ENCODE measurements around the gene PPIL6.

Gene PPIL6

DNA sequence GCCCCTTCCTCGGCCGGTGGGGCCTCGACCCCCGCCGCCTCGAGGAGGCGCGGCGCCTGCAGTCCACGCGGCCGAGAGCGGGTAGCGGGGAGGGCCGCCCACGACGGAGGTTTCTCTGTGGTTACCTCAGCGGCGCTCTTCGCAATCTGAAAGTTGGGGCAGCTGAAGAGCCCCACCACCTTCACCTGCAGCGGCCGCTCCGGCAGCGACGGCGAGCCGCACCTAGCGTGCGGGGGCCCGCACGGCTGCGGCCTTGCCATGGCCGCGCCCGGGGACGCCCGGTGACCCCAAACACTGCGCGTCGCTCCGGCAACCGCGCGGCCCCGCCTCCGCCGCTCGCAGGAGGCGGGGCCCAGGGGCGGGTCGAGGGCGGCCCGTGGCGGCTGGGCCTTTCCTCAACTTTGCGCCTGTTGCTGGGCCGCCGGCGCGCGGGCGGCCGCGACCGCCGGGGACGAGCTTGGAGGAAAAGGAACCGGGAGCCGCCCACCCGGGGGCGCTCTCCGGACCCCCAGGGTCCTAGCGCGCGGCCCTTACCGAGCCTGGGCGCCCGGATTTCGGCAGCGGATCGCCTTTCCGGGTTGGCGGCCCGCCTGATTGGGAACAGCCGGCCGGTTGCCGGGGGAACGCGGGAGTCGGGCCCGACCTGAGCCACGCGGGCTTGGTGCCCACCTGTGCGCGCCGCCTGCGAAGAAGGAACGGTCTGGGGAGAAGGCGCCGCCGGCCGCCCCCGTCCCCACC, at the start of gene PPIL6, which contains the start of gene SMPD2:
Gene PPIL6, minus strand, starts transcription at position 298 of the 738 bp plus-strand sequence. Its CDS starts 38 bp downstream, at position 260.
Gene SMPD2, plus strand, starts transcription at position 394 of the 738 bp plus-strand sequence. CDS start 398 bp downstream, outside the sequence.
- H3K9ac ChIP-seq (ENCODE audit: low read length) = peak within 1 kb of the TSS; percentile 94
- peak; percentile 96 for DNase-seq (ENCODE audit: low read depth)
- no peaks in the 10 kb centered on the region for H3K9me3 ChIP-seq (ENCODE audit: control insufficient read depth, low read length)
- peaks cover 26% of the 10 kb centered on the region for H3K36me3 ChIP-seq (ENCODE audit: control insufficient read depth, insufficient read depth, low read length, severe bottlenecking)
- no peaks in the 10 kb centered on the region for H3K27me3 ChIP-seq (replicated peaks; ENCODE audit: control insufficient read depth, insufficient read depth, low read length)
- peaks cover 19% of the 10 kb centered on the region for H3K4me1 ChIP-seq (ENCODE audit: control insufficient read depth, insufficient read depth, low read length)
- peak within 1 kb of the TSS; percentile 94 for H3K4me3 ChIP-seq (ENCODE audit: low read length)

DNA sequence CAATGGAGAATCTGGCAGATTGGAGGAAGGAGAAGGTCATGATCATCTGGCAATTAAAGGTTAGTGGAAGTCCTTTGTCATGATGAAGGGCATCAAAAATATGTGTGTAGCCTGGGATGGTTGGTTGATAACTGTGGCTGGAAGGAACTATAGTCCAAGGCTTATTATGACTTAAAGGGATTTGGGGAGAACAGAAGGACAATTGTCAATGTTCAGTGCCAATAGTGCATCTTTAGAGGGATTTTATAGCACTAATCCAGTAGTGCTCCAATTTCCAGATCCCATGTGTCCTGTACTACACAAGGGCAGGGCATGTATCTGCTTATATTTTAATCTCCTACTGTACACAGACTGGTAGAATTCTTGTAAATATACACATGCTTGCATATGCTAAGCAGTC, 47.6 kb upstream of the PPIL6 start:
- DNase-seq (ENCODE audit: low read depth) = no peak
- Histone ChIP-seq H3K27me3 (replicated peaks; ENCODE audit: control insufficient read depth, insufficient read depth, low read length) (no peaks in the 10 kb centered on the region), H3K4me1 (ENCODE audit: control insufficient read depth, insufficient read depth, low read length) (peaks cover 12% of the 10 kb centered on the region), H3K9ac (ENCODE audit: low read length) (no peak overlapping the region), H3K4me3 (ENCODE audit: low read length) (no peak overlapping the region), H3K9me3 (ENCODE audit: control insufficient read depth, low read length) (no peaks in the 10 kb centered on the region), H3K36me3 (ENCODE audit: control insufficient read depth, insufficient read depth, low read length, severe bottlenecking) (no peaks in the 10 kb centered on the region)

DNA sequence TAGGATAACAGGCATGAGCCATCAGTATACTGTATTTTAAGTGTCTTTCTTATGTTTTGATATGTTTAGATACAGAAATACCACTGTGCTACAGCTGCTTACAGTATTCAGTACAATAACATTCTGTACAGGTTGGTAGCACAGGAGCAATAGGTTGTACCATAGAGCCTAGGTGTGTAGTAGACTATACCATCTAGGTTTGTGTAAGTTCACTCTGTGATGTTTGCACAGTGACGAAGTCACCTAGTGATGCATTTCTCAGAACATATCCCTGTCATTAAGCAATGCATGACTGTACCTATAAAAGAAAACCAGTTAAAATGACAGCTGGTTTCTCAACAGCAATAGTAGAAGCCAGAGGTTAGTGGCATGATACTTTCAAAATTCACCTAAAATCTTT, 45.6 kb upstream of the PPIL6 start:
- H3K27me3 ChIP-seq (replicated peaks; ENCODE audit: control insufficient read depth, insufficient read depth, low read length) = no peaks in the 10 kb centered on the region
- peaks cover 8% of the 10 kb centered on the region for H3K36me3 ChIP-seq (ENCODE audit: control insufficient read depth, insufficient read depth, low read length, severe bottlenecking)
- H3K9ac ChIP-seq (ENCODE audit: low read length) = no peak overlapping the region
- peaks cover 14% of the 10 kb centered on the region for H3K4me1 ChIP-seq (ENCODE audit: control insufficient read depth, insufficient read depth, low read length)
- no peak for DNase-seq (ENCODE audit: low read depth)
- H3K9me3 ChIP-seq (ENCODE audit: control insufficient read depth, low read length) = no peaks in the 10 kb centered on the region
- H3K4me3 ChIP-seq (ENCODE audit: low read length) = no peak overlapping the region

DNA sequence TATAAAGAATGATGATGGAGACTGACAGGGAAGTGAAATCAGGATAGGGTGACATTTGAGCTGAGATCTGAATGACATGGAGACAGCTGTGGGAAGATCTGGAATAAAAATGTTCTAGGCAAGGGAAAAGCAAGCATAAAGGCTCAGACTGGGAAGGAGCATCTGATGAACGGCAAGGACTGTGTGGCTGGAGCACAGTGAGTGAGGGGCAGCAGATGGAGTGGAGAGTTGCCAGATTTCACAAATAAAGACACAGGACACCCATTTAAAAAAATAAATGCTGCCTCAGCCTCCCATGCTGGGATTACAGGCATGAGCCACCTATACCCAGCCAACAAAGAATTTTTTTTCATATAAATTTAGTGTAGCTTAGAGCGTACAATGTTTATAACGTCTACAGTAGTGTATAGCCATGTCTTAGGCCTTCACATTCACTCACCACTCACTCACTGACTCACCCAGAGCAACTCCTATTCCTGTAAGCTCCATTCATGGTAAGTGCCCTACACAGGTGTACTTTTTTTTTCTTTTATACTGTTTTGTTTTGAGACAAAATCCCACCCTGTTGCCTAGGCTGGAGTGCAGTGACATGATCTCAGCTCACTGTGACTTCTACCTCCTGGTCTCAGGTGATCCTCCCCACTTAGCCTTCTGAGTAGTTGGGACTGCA, 45.0 kb upstream of the PPIL6 start:
- no peaks in the 10 kb centered on the region for H3K9me3 ChIP-seq (ENCODE audit: control insufficient read depth, low read length)
- no peaks in the 10 kb centered on the region for H3K27me3 ChIP-seq (replicated peaks; ENCODE audit: control insufficient read depth, insufficient read depth, low read length)
- no peak overlapping the region for H3K9ac ChIP-seq (ENCODE audit: low read length)
- H3K4me3 ChIP-seq (ENCODE audit: low read length) = no peak overlapping the region
- DNase-seq (ENCODE audit: low read depth) = no peak
- peaks cover 21% of the 10 kb centered on the region for H3K4me1 ChIP-seq (ENCODE audit: control insufficient read depth, insufficient read depth, low read length)
- H3K36me3 ChIP-seq (ENCODE audit: control insufficient read depth, insufficient read depth, low read length, severe bottlenecking) = peaks cover 15% of the 10 kb centered on the region

DNA sequence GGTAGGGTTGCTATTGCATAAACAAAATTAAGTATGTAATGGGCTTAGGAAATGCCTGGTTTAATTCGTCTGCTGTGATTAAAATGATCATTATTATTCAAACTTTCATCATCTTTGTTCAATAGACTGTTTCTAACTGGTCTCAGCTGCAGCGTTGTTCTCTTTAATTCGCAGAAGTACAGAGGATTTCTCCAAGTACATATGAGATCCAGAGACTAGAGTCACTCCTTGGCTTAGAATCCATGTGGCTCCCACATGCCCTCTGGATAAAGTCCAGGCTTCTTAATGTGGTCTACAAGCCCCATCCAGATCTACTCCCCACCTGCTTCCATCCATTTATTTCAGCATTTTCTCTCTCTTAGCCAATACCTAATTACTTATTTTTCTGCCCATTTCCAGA, 43.7 kb upstream of the PPIL6 start:
- Histone ChIP-seq H3K36me3 (ENCODE audit: control insufficient read depth, insufficient read depth, low read length, severe bottlenecking) (peaks cover 17% of the 10 kb centered on the region), H3K9ac (ENCODE audit: low read length) (peak overlapping the region; percentile 82), H3K4me1 (ENCODE audit: control insufficient read depth, insufficient read depth, low read length) (peaks cover 28% of the 10 kb centered on the region), H3K27me3 (replicated peaks; ENCODE audit: control insufficient read depth, insufficient read depth, low read length) (no peaks in the 10 kb centered on the region), H3K4me3 (ENCODE audit: low read length) (peak overlapping the region; percentile 82), H3K9me3 (ENCODE audit: control insufficient read depth, low read length) (no peaks in the 10 kb centered on the region)
- DNase-seq (ENCODE audit: low read depth) = peak; percentile 43

DNA sequence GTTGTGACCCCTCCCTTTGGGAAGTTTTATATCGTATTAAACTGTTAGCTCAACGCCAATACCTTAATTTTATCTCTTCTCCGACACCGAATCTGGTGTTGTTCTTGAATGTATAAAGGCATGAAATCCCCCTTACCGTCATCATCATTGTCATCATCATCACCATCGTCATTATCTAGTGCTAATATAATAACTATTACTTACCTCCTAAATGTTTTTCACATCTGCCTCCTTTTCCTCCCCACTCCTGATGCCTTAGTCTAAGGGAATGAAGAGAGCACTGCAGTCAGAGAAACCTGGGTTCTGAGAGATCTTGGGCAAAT, 43.3 kb upstream of the PPIL6 start:
- Histone ChIP-seq H3K4me3 (ENCODE audit: low read length) (peak overlapping the region; percentile 82), H3K27me3 (replicated peaks; ENCODE audit: control insufficient read depth, insufficient read depth, low read length) (no peaks in the 10 kb centered on the region), H3K4me1 (ENCODE audit: control insufficient read depth, insufficient read depth, low read length) (peaks cover 32% of the 10 kb centered on the region), H3K9me3 (ENCODE audit: control insufficient read depth, low read length) (no peaks in the 10 kb centered on the region), H3K9ac (ENCODE audit: low read length) (peak overlapping the region; percentile 82), H3K36me3 (ENCODE audit: control insufficient read depth, insufficient read depth, low read length, severe bottlenecking) (peaks cover 17% of the 10 kb centered on the region)
- DNase-seq (ENCODE audit: low read depth) = no peak

DNA sequence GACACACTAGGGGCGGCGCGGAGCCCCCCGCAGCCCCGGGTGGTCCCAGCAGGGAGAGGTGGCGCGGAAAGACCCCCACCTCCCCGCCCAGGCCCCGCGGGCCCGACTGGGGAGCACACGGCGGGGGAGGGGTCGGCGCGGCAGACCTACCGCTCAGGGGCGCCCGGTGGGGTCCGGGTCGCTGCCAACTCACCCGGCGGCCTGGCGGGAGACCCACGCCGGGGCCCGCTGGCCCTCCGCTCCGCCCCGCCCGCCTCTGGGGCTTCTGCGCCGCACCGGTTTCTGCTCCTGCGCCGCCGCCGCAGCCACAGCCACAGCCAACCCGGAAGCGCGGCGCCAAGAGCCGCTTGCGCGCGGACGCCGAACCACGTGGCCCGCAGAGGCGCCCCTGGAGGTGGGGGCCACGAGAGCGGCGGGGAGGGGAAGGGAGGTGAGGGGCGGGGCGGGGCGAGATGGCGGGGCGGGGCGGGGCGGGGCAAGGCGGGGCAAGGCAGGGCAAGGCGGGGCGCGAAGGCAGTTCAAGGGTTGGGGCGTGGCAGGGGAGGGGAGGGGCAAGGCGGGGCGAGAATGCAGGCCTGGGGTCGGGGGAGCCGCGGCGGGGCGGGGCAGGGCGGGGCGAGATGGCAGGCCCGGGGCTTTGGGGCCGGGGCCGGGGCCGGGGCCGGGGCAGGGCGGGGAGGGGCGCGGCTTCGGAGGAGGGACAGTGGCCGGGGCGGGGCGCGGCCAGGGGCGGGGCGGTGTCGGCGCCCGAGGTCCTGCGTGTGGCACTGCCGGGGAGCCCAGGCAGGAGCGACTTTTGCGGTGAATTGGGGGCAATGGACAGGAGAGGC, 42.7 kb upstream of the PPIL6 start, which contains the start of gene ZBTB24:
Gene ZBTB24, minus strand, starts transcription at position 315 of the 830 bp plus-strand sequence. CDS start 1,193 bp downstream, outside the sequence.
- peak within 1 kb of the TSS; percentile 85 for H3K4me3 ChIP-seq (ENCODE audit: low read length)
- H3K27me3 ChIP-seq (replicated peaks; ENCODE audit: control insufficient read depth, insufficient read depth, low read length) = no peaks in the 10 kb centered on the region
- H3K4me1 ChIP-seq (ENCODE audit: control insufficient read depth, insufficient read depth, low read length) = peaks cover 38% of the 10 kb centered on the region
- no peaks in the 10 kb centered on the region for H3K9me3 ChIP-seq (ENCODE audit: control insufficient read depth, low read length)
- H3K9ac ChIP-seq (ENCODE audit: low read length) = peak within 1 kb of the TSS; percentile 86
- peaks cover 17% of the 10 kb centered on the region for H3K36me3 ChIP-seq (ENCODE audit: control insufficient read depth, insufficient read depth, low read length, severe bottlenecking)
- DNase-seq (ENCODE audit: low read depth) = peak; percentile 96

DNA sequence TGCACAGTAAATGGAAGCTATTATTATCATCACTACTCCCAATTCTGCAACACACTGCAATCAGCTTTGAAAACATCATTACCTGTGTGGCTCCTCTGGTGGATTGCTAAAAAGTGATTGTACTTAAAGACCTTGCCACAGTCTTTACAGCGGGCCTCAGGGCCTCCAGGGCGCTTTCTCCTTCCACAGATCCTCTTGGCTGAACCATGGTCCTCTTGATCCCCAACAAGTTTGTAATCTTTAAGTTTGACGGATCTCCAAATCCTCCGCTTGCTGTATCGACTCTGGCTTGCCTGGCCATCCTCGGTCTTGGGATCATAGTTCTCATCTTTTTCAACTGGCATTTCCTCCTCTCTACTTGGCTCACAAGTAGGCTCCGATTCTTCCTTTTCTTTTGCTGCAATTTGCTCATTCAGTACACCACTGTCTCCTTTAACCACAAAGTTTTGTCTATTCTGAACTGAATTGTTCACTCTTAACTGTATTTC, 40.6 kb upstream of the PPIL6 start:
- Histone ChIP-seq H3K9me3 (ENCODE audit: control insufficient read depth, low read length) (no peaks in the 10 kb centered on the region), H3K36me3 (ENCODE audit: control insufficient read depth, insufficient read depth, low read length, severe bottlenecking) (peaks cover 29% of the 10 kb centered on the region), H3K9ac (ENCODE audit: low read length) (no peak overlapping the region), H3K4me1 (ENCODE audit: control insufficient read depth, insufficient read depth, low read length) (peaks cover 52% of the 10 kb centered on the region), H3K4me3 (ENCODE audit: low read length) (peak overlapping the region; percentile 53), H3K27me3 (replicated peaks; ENCODE audit: control insufficient read depth, insufficient read depth, low read length) (no peaks in the 10 kb centered on the region)
- no peak for DNase-seq (ENCODE audit: low read depth)

DNA sequence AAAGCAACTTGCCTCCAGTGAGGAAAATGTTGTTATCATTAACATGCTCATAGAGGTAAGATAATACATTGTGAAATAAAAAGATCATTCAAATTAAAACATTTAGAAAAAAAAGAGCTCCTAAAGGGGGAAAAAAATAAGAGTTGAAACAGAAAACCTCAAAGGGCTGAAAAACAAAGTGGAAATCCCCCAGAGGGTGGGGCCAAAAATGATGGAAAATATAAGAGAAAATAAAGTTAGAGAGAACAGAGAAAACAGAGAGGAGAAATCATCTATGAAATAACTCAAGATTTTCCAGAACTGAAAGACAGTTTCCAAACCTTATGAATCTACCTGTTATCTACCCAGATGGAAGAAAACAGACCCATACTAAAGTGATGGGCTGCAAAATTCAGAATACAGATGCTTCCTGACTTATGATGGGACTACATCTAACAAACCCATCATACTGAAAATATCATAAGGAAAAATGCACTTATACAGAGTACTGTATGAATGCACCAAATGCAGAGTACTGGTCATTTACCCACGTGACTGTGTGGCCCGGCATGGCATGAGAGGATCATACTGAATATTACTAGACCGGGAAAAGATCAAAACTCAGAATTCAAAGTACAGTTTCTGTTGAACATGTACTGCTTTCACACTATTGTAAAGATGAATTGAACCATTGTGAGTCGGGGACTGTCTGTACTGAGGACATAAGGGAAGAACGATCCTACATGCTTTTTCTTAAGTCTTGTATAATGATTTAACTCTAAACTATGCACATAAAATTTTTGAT, 38.6 kb upstream of the PPIL6 start:
- Histone ChIP-seq H3K4me3 (ENCODE audit: low read length) (peak overlapping the region; percentile 71), H3K36me3 (ENCODE audit: control insufficient read depth, insufficient read depth, low read length, severe bottlenecking) (peaks cover 48% of the 10 kb centered on the region)

DNA sequence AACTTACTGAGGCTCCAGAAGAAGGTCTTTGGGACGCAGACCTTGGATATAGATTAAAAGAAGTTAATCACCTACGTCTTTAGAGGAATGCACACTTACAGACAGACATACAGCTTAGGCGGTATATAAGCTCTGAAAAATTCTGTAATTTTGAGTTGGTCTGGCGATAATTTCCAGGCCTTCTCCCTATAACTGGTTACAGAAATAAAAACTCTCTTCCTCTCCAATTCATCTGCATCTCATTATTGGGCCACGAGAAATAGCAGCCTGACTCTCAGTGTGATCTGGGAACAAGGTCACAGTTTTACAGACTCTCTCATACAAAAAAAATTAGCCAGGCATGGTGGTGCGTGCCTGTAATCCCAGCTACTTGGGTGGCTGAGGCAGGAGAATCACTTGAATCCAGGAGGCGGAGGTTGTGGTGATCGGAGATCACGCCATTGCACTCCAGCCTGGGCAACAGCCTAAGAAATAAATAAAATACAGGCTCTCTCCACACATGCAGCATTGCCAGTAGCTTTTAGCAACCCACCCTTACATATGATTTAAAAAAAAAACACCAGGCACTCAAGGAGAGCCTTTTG, 37.9 kb upstream of the PPIL6 start:
- no peak for DNase-seq (ENCODE audit: low read depth)
- peak overlapping the region; percentile 75 for H3K9ac ChIP-seq (ENCODE audit: low read length)
- H3K4me1 ChIP-seq (ENCODE audit: control insufficient read depth, insufficient read depth, low read length) = peaks cover 49% of the 10 kb centered on the region
- H3K27me3 ChIP-seq (replicated peaks; ENCODE audit: control insufficient read depth, insufficient read depth, low read length) = no peaks in the 10 kb centered on the region
- H3K36me3 ChIP-seq (ENCODE audit: control insufficient read depth, insufficient read depth, low read length, severe bottlenecking) = peaks cover 55% of the 10 kb centered on the region
- H3K4me3 ChIP-seq (ENCODE audit: low read length) = peak overlapping the region; percentile 71
- H3K9me3 ChIP-seq (ENCODE audit: control insufficient read depth, low read length) = no peaks in the 10 kb centered on the region

More for the DNA sequence above, 38.6 kb upstream of the PPIL6 start:
- Histone ChIP-seq H3K9me3 (ENCODE audit: control insufficient read depth, low read length) (no peaks in the 10 kb centered on the region), H3K9ac (ENCODE audit: low read length) (peak overlapping the region; percentile 75), H3K4me1 (ENCODE audit: control insufficient read depth, insufficient read depth, low read length) (peaks cover 52% of the 10 kb centered on the region), H3K27me3 (replicated peaks; ENCODE audit: control insufficient read depth, insufficient read depth, low read length) (no peaks in the 10 kb centered on the region)
- peak; percentile 14 for DNase-seq (ENCODE audit: low read depth)

Measured in adipocyte (in vitro differentiated cells).